Peyer's patch (tissue), 4 donors: ENCODE measurements around the gene SSTR5.

Experiments used
- POLR2A ChIP-seq, 2 donors: fragments of 450-650 bp; IDR thresholded peaks; one replicate each; pipeline ENCODE4 v1.5.1; 2017; ENCODE audit warnings: antibody characterized with exemption in 2 of 2, mild to moderate bottlenecking in 2 of 2, moderate library complexity in 2 of 2
- TF ChIP-seq, protein P1 (sequence below), 6 experiments: fragments of 450-650 bp in 4 of 6; fragments of 200-600 bp in 2 of 6; sonication (generic) in 1 of 6; IDR thresholded peaks; one replicate each; pipeline ENCODE4 v1.5.1; 2017 to 2019; ENCODE audit warnings: antibody characterized with exemption in 6 of 6, mild to moderate bottlenecking in 3 of 6, moderate library complexity in 1 of 6

DNA sequence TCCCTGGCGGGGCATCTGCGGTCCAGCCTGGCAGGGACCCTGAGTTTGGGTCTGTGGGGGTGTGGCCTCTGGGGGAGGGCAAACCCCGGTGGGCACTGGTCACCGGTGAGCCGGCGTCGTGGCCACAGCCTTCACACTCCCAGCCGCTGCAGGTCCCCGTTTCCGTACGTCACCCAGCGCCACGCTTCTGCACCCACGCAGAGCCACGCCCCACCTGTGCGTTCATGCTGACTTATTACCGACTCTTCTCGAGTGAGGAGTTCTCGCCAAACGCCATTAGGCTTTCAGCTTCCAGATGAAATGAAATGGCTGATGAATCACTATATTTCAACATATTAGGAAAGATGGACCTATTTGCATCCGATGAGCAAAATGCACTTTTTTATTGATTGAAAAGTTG, 8.8 kb upstream of the SSTR5 start:
- TF ChIP-seq, protein P1, sequence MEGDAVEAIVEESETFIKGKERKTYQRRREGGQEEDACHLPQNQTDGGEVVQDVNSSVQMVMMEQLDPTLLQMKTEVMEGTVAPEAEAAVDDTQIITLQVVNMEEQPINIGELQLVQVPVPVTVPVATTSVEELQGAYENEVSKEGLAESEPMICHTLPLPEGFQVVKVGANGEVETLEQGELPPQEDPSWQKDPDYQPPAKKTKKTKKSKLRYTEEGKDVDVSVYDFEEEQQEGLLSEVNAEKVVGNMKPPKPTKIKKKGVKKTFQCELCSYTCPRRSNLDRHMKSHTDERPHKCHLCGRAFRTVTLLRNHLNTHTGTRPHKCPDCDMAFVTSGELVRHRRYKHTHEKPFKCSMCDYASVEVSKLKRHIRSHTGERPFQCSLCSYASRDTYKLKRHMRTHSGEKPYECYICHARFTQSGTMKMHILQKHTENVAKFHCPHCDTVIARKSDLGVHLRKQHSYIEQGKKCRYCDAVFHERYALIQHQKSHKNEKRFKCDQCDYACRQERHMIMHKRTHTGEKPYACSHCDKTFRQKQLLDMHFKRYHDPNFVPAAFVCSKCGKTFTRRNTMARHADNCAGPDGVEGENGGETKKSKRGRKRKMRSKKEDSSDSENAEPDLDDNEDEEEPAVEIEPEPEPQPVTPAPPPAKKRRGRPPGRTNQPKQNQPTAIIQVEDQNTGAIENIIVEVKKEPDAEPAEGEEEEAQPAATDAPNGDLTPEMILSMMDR (IDR thresholded peaks at IDR 0.05), result no peak
- no peak for TF ChIP-seq POLR2A (IDR thresholded peaks at IDR 0.05)
